GM21576 (cell line): ENCODE data around the gene QTRT2.

Source experiments
- ATAC-seq: cut with Tn5 transposase; IDR thresholded peaks from one replicate; pipeline ENCODE4 v1.9.1; 2021; ENCODE audit warnings: mild to moderate bottlenecking, moderate library complexity; ENCODE audit not compliant: unreplicated experiment

Gene QTRT2

DNA sequence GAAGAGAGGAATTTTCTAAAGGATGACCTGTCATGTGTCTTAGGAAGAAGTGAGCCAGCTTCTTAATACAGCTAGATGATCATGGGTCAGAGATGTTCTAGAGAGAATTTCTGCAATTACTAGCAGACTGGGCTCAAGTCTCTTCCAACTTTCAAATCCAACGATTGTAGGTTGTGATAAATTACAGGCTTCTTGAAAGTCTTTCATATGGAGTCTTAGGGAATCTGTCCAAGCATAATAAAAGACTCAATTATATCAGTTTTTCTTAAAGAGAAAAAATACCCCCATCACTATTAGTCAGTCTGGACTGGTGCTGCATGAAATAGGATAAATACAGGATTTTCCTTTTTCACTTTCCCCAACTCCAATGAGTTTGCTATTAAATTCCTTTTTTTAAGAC is 63.2 kb downstream of the QTRT2 start:
- no peak for ATAC-seq

- no peak for ATAC-seq
Observed at GRCh38 chr3:114120211-114120610, 63.7 kb downstream of the QTRT2 start.

- no peak for ATAC-seq
Observed at GRCh38 chr3:114122027-114122709, 65.6 kb downstream of the QTRT2 start.

DNA sequence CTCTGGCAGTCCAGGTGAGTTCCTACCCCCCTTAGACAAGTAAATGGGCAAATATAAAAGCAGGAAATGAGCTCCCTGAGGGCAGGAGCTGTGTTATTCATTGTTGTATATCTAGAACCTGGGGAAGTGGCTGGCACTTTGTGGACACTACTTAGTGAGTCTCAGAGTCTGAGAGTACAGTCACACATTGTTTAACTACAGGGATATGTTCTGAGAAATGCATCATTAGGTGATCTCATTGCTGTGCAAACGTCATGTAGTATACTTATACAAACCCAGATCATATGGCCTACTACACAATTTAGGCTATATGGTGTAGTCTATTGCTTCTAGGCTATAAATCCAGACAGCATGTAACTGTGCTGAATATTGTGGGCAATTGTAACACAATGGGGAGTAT is 69.9 kb downstream of the QTRT2 start:
- no peak for ATAC-seq

DNA sequence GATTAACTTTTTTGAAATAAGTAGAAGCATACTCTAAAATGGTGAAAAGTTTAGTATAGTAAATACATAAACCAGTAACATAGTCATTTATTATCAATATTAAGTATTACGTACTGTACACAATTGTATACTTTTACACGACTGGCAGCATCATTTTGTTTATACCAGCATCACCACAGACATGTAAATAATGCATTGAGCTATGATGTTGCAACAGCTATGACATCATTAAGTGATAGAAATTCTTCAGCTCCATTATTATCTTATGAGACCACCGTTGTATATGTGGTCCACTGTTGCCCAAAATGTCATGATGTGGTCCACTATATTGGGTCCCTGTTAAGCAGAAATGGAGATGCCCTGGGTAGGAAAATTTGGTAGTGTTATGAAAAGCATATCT is 71.0 kb downstream of the QTRT2 start:
- no peak for ATAC-seq

DNA sequence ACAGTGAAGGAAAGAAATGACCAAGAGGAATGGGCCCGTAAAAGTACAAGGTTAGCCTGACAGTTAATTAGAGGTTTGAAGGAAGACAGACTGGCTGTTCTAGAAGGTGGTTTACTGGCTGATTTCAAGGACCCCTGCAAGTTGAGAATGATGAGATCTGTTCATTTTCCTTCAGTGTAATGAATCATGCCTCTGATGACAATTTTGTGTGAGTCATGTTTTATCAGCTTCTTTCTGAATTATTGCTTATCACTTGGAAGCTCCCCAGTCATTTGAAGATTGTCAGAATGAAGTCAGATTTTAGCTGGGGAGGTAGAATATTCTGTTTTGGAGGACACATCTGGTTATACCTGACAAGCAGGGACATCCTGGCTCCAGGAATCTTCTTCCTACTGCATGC is 71.7 kb downstream of the QTRT2 start:
- no peak for ATAC-seq

GRCh38 chr3:114128826-114129225 is 72.3 kb downstream of the QTRT2 start:
- ATAC-seq, result no peak

DNA sequence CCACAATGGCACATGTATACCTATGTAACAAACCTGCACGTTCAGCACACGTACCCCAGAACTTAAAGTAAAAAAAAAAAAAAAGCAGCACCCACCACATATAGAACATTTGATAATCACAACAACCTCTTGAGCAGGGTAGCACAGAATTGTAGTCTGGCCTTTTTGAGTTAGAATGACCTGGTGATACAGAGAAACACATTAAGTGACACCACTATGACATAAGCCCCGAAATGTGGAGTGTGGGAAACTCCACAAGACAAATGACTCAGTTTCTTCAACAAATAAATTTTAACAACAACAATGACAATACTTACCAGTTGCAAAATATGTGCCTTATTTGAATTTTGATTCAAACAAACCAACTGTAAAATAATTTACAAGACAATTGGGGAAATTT is 76.0 kb downstream of the QTRT2 start:
- ATAC-seq, result no peak

DNA sequence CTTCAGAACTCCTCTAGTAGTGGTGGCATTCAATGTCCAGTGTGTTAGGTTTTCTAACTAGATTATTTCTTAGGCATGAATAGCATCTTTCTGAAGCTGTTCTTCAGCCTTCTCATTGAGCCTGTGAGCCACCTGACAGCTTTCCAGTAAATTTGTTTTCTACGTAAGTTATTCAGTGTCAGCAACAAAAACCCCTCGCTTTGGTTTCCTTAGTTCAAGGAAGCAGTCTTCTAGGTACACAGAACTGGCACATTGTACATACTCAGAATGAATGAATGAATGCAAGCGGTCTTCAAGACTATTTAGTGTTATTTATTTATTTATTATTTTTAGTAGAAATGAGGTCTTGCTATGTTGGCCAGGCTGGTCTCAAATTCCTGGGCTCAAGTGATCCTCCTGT is 77.4 kb downstream of the QTRT2 start:
- no peak for ATAC-seq
